ENCODE measurements around the gene SELPLG.

SELPLG gene

DNA sequence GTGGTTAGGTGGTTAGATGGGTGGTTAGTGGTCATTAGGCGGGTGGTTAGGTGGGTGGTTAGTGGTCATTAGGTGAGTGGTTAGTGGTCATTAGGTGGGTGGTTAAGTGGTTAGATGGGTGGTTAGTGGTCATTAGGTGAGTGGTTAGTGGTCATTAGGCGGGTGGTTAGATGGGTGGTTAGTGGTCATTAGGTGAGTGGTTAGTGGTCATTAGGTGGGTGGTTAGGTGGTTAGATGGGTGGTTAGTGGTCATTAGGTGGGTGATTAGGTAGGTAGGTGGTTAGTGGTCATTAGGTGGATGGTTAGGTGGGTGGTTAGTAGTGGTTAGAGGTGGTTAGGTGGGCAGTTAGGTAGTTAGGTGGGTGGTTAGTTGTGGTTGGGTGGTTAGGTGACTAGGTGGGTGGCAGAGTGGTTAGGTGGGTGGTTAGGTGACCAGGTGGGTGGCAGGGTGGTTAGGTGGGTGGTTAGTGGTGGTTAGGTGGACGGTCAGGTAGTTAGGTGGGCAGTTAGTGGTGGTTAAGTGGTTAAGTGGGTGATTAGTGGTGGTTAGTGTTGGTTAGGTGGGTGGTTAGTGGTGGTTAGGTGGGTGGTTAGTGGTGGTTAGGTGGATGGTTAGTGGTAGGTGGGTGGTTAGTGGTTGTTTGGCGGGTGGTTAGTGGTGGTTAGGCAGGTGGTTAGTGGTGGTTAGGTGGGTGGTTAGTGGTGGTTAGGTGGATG, 27.8 kb downstream of the SELPLG start:
- DNase-seq (ENCODE audit: extremely low read depth in 1 of 2, low read depth in 1 of 2) = no peak

DNA sequence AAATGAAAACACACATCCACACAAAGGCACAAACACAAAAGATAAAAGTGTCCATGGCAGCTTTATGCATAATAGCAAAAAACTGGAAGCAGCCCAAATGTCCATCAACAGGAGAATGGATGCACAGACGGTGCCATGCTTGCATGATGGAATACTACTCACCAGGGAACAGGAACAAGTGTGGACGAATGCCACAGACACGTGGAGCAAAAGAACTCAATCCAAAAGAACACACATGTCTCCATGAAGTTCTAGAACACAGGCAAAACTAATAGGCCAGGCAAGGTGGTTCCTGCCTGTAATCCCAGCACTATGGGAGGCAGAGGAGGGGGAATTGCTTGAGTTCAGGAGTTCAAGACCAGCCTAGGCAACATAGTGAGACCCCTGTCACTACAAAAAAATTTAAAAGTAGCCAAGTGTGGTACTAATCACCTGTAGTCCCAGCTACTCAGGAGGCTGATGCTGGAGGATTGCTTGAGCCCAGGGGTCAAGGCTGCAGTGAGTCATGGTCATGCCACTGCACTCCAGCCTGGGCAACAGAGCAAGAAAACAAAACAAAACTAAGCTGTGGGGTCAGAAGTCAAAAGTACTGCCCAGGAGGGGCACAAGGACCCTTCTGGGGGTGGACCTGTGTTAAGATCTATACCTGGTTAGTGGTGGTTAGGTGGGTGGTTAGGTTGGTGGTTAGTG, 28.5 kb downstream of the SELPLG start:
- DNase-seq (ENCODE audit: extremely low read depth in 1 of 2, low read depth in 1 of 2) = no peak

- DNase-seq (ENCODE audit: extremely low read depth in 1 of 2, low read depth in 1 of 2) = no peak
Observed at GRCh38 chr12:108604208-108604941, 29.3 kb downstream of the SELPLG start.

GRCh38 chr12:108603743-108604142, 30.0 kb downstream of the SELPLG start:
- DNase-seq (ENCODE audit: extremely low read depth in 1 of 2, low read depth in 1 of 2) = no peak

DNA sequence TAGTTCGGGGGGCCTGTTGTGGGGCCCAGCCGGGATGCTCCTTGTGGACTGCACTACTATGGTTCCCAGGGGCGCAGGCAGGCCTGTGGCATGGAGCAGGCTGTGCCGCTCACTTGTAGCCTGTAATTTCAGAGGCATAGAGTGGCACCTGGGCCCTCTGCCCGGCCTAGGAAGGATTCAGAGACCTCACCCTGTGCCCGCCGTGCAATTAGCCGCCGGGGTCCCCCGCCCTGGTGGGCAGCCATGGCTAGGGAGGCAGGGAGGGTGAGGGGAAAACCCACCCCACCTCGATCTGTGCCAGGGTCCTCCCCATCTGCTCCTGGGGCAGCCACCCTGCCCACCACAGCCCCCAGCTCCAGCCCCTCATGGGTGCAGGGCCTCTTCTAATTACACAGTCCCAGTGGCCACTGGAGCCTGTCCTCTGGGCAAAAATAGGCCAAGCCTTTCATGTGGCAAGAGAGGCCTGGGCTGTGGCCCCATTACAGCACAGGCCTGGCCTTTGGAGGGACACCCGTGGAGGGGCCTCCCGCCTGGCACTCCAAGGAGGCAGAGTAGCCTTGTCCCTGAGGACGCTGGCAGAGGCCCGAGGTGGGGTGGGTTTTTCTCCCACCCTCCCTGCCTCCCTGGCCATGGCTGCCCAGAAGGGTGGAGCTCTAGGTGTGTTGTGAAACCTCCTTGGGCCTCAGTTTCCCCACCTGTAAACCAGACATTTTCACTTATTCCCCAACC, 30.6 kb downstream of the SELPLG start:
- no peak for DNase-seq (ENCODE audit: extremely low read depth in 1 of 2, low read depth in 1 of 2)

- no peak for DNase-seq (ENCODE audit: extremely low read depth in 1 of 2, low read depth in 1 of 2)
Observed at GRCh38 chr12:108602209-108602705, 31.4 kb downstream of the SELPLG start.

DNA sequence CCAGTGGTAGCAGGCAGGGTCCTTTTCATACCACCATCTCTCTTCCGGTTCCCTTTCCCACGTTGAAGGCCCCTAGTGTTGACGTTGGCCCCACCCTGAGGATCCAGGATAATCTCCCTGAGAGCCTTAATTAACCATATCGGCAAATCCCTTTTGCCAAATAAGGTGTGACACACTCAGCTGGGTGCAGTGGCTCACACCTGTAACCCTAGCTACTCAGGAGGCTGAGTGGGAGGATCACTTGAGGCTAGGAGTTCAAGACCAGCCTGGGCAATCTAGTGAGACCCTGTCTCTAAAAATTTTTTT, 33.0 kb downstream of the SELPLG start:
- no peak for DNase-seq (ENCODE audit: extremely low read depth in 1 of 2, low read depth in 1 of 2)

DNA sequence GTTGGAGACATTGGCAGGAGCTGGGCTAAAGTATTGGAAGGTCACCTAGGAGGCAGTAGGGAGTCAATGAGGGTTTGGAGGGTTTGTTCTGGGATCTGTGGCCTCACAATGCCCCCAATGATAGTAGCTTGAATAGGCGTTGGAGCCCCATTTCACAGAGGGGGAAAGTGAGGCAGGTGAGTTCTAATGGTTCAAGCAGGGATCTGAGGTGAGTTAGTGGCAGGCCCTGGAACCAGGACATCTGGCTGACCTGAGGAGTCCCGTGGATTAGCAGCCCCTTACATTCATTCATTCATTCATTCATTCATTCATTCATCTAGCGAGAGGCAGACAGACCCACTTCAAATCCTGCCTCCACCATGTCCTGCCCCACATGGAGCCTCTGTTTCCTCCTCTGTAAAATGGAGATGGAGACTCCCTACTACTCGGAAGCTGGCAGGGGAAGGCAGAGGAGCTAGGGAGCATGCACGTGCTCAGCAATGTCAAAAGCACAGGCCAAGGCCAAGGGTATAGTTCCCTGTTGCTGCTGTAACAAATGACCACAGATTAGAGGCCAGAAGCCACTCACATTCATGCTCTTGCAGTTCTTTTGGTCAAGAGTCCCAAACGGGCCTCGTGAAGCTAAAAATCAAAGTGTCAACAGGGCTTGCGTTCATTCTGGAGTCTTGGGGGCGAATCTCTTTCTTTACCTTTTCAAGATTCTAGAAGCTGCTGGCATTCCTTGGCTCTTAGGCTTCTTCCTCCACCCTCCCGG, 33.6 kb downstream of the SELPLG start:
- DNase-seq (ENCODE audit: extremely low read depth in 1 of 2, low read depth in 1 of 2) = no peak

GRCh38 chr12:108599541-108599940, 34.2 kb downstream of the SELPLG start:
- DNase-seq (ENCODE audit: extremely low read depth in 1 of 2, low read depth in 1 of 2) = no peak

GRCh38 chr12:108598553-108599250, 35.0 kb downstream of the SELPLG start:
- DNase-seq (ENCODE audit: extremely low read depth in 1 of 2, low read depth in 1 of 2) = no peak

DNA sequence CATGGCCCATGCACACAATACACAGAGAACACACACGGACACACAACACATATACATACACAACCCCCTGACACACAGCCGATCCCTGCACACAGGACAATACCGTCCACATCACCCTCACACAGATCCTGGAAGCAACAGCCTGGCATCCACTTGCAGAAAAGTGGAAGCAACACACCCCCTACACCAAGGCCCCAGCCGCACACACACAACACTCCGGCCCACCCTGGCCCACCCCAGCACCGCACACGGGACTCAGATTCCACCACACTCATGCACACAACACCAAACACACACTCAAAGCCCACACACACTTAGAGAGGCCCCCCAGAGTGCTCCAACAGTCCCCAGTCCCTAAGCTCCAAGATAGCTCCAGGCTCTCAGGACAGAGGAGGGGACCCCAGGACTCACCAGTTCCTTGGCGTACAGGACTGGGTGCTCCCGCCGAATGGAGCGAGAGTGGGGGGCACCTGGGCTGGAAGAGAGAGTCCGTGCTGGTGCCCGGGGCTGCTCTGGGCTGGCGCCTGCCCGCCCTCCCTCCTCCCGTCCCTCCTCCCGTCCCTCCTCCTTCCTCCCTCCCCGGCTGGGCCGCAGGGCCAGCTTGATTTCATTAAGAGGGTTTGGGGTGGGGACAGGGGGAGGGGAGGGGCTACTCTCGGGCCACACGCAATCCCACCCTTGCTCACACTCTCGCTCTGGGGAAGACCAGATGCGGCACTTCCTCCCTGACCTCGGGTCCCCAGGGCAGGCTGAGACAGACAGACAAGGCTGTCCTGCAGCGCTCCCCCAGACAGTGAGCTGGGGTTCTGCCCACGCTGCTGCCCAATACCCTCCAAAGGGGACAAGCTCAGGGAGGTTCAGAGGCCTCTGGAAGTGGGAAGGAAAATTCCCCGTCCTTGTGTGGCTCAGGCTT, 35.9 kb downstream of the SELPLG start, which contains the start of gene TMEM119:
TSS of gene TMEM119 (minus strand) at position 526 of the 913 bp plus-strand sequence. CDS start 5,701 bp downstream, outside the sequence.
- DNase-seq (ENCODE audit: extremely low read depth in 1 of 2, low read depth in 1 of 2) = no peak

DNA sequence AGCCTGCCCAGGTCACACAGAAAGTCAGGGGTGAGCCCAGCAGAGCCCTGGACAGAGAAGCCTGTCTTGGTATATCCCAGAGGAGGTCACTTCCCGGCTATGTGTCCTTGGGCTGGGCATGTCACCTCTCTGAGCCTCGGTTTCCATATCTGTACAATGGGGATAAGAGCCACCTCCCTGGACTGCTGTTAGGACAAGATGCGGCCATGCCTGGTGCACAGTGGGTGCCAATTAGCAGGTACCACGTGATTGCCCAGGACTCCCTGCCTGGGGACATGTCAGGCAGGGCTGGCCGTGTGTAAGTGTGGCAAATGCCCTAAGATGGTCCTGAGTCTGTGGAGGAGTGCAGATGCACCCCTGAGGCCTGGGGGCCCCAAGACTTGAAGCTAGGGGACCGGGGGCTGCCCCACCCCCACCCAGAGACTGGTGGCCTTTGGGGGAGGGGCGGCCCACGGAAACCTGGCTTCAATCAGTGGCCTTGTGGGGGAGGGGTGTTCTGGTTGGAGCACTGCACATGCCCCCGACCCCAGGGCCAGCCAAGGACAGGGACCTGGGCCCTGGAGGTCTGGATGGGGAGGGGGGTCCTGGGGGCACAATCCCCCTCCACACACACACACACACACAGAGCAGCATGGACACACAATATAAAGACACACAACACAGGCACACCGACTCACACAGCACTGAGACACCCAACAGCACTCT, 36.7 kb downstream of the SELPLG start:
- no peak for DNase-seq (ENCODE audit: extremely low read depth in 1 of 2, low read depth in 1 of 2)

DNA sequence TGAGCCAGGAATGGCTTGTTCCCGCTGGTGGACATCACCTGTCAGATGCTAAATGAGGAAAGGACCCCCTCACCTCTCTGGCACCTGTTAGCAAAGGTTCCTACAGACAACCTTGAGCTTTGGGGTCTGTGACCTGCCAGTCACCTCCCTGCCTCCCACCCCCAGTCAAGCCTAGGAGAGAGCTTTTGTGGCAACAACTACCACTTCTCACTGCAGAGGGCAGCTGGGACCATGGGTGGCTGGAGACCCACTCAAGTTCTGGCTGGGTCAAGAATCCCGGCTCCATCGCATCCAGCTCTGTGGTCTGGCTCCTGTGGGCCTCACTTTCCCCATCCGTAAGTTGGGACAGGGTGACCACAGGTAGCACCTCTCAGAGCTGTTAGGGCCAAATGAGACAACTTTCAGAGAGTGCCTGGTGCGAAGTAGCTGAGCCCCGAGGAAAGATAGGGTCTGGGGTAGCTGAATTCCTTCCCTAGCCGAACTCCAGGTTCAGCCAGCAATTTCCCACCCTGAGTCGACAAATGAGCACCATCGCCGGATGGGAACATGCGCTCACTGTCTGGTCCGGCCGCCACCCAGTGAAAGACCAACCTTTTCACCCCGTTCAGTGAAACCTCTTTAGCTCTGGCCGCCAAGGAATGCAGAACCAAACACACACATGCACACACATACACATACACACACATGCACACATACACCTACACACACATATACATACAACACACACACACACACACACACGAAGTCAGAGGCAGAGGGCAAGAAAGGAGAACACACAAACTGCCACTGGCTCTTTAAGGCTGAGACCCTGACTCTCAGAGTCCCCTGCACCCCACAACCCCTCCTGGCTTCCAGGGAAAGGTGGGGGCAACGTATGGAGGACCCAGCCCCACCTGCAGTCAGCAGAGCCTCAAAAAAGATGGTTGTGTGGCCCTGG, 37.7 kb downstream of the SELPLG start:
- no peak for DNase-seq (ENCODE audit: extremely low read depth in 1 of 2, low read depth in 1 of 2)

DNA sequence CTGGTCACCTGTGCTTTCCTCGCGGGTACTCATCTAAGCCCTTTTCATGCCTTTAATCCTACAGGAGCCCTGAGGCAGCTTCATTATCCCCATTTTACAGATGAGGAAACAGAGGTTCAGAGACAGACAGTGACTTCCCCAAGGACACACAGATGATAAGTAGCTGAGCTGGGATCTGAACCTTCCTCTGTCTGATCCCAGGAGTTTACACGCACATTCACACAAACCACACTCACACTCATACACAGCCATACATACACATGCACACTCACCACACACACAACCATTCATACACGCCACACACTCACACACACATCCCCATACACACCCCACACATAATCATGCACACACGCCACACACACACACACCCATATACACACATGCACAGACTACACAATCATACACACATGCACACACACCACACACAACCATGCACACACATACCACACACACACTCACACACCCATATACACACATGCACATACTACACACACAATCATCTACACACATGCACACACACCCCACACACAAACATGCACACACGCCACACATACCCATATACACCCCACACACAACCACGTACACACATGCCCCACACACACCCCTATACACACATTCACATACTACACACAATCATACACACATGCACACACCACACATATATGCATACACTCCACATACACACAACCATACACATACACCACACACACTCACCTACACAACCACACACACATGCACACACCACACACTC, 38.6 kb downstream of the SELPLG start:
- DNase-seq (ENCODE audit: extremely low read depth in 1 of 2, low read depth in 1 of 2) = no peak

- no peak for DNase-seq (ENCODE audit: extremely low read depth in 1 of 2, low read depth in 1 of 2)
Observed at GRCh38 chr12:108594323-108594903, 39.3 kb downstream of the SELPLG start.

Data from activated CD8-positive, alpha-beta memory T cell treated with anti-CD3 and anti-CD28 coated beads for 1 hour (primary cell).